K562 (cell line): ENCODE measurements around the gene HELZ.

ENCODE experiments used
- DNMT1 ChIP-seq: fragments of 450-650 bp; IDR thresholded peaks from 2 replicates; pipeline ENCODE4 v1.6.1; 2016; ENCODE audit warnings: antibody characterized with exemption, mild to moderate bottlenecking
- EP300 ChIP-seq: IDR thresholded peaks from 2 replicates; pipeline ENCODE4 v1.6.1; 2012; ENCODE audit warnings: low read length, improper control_type of control experiment
- JUN ChIP-seq, 2 experiments: sonication (generic) in 1 of 2; formaldehyde crosslinking in 1 of 2; IDR thresholded peaks; 2 replicates each; pipeline versions ENCODE4 v1.6.1 to v1.8.0; 2012 to 2022; ENCODE audit warnings: borderline replicate concordance in 2 of 2, mild to moderate bottlenecking in 2 of 2, improper control_type of control experiment in 1 of 2, low read depth in 1 of 2, low read length in 1 of 2, missing genetic modification reagents in 1 of 2
- KAT2B ChIP-seq: IDR thresholded peaks from one replicate; pipeline ENCODE4 v1.6.1; 2012; ENCODE audit warnings: low read depth, mild to moderate bottlenecking, control low read depth, inconsistent platforms, low read length, moderate library complexity
- L3MBTL2 ChIP-seq: fragments of 450-650 bp; IDR thresholded peaks from 2 replicates; pipeline ENCODE4 v1.6.1; 2016; ENCODE audit warnings: mild to moderate bottlenecking, moderate library complexity
- MXI1 ChIP-seq: IDR thresholded peaks from 2 replicates; pipeline ENCODE4 v1.6.1; 2011; ENCODE audit warnings: low read depth, mild to moderate bottlenecking, improper control_type of control experiment, low read length
- MYC ChIP-seq, 2 experiments: fragments of 250-450 bp in 1 of 2; sonication (Bioruptor Pico) in 1 of 2; IDR thresholded peaks; 2 replicates each; pipeline versions ENCODE4 v1.5.1 to v1.6.1; 2012 to 2021; ENCODE audit warnings: low read depth in 2 of 2, borderline replicate concordance in 1 of 2, improper control_type of control experiment in 1 of 2, low read length in 1 of 2, mild to moderate bottlenecking in 1 of 2, moderate library complexity in 1 of 2
- NFE2 ChIP-seq: IDR thresholded peaks from 2 replicates; pipeline ENCODE4 v1.6.1; 2014; ENCODE audit warnings: antibody characterized with exemption, low read depth
- NRF1 ChIP-seq, 2 experiments: fragments of 450-650 bp; IDR thresholded peaks in 1 of 2; conservative IDR thresholded peaks in 1 of 2; 2 replicates each; pipeline ENCODE4 v1.6.1; 2014; ENCODE audit warnings: mild to moderate bottlenecking in 2 of 2
- POLR2H ChIP-seq: IDR thresholded peaks from 2 replicates; pipeline ENCODE4 v1.6.1; 2016; ENCODE audit warnings: missing genetic modification characterization, low read depth, mild to moderate bottlenecking, control low read depth, missing compliant biosample characterization, moderate library complexity
- ZBTB11 ChIP-seq, 3 experiments: fragments of 200-800 bp in 1 of 3; fragments of 250-450 bp in 1 of 3; fragments of 450-650 bp in 1 of 3; sonication (Bioruptor Pico) in 1 of 3; sonication (Bioruptor generic) in 1 of 3; formaldehyde crosslinking in 1 of 3; IDR thresholded peaks; 2 replicates each; pipeline versions ENCODE4 v1.6.1 to v1.8.0; 2016 to 2022; ENCODE audit warnings: mild to moderate bottlenecking in 2 of 3, missing genetic modification characterization in 2 of 3, missing compliant biosample characterization in 1 of 3, moderate library complexity in 1 of 3
- ZBTB7A ChIP-seq: IDR thresholded peaks from 2 replicates; pipeline ENCODE4 v1.6.1; 2011; ENCODE audit warnings: low read depth, mild to moderate bottlenecking, low read length, moderate library complexity, borderline replicate concordance; ENCODE audit not compliant: control insufficient read depth
- ZKSCAN1 ChIP-seq: fragments of 150-350 bp; IDR thresholded peaks from 2 replicates; pipeline ENCODE4 v1.6.1; 2016; ENCODE audit warnings: low read depth, low read length

- TF ChIP-seq NFE2 (no peak), ZBTB7A (no peak), L3MBTL2 (no peak), JUN (IDR thresholded peaks at IDR 0.05; ENCODE audit: borderline replicate concordance, low read depth, low read length) (no peak), JUN (CRISPR knock-in tag; IDR thresholded peaks at IDR 0.05; ENCODE audit: borderline replicate concordance) (no peak), DNMT1 (no peak), POLR2H (tag) (no peak), NRF1 (conservative IDR thresholded peaks at IDR 0.05 in 1 of 2, IDR thresholded peaks at IDR 0.05 in 1 of 2) (no peak), EP300 (no peak), KAT2B (no peak), ZBTB11 (CRISPR knock-in tag; IDR thresholded peaks at IDR 0.05) (no peak), MYC (IDR thresholded peaks at IDR 0.05; ENCODE audit: low read depth, low read length) (no peak), MYC (CRISPR knock-in tag; IDR thresholded peaks at IDR 0.05; ENCODE audit: borderline replicate concordance, low read depth) (no peak), MXI1 (no peak), ZKSCAN1 (no peak)
Observed at GRCh38 chr17:67082107-67082506, 162.9 kb downstream of the HELZ start.
